HL-60 (cell line): Measurements from ENCODE around the gene NTRK2.

Experiments
- POLR2AphosphoS5 ChIP-seq: IDR thresholded peaks from 2 replicates; pipeline ENCODE4 v1.6.1; 2012; ENCODE audit warnings: low read depth
- SPI1 ChIP-seq: IDR thresholded peaks from 2 replicates; pipeline ENCODE4 v1.6.1; 2012; ENCODE audit warnings: low read depth, mild to moderate bottlenecking, borderline replicate concordance
- TF ChIP-seq, protein P1 (sequence below): IDR thresholded peaks from 2 replicates; pipeline ENCODE4 v1.6.1; 2012; ENCODE audit warnings: low read depth; ENCODE audit not compliant: insufficient replicate concordance
- TF ChIP-seq, protein P2 (sequence below): IDR thresholded peaks from one replicate; pipeline ENCODE4 v1.5.1; 2011; ENCODE audit warnings: low read length, control low read depth, inconsistent platforms; ENCODE audit not compliant: insufficient read depth

DNA sequence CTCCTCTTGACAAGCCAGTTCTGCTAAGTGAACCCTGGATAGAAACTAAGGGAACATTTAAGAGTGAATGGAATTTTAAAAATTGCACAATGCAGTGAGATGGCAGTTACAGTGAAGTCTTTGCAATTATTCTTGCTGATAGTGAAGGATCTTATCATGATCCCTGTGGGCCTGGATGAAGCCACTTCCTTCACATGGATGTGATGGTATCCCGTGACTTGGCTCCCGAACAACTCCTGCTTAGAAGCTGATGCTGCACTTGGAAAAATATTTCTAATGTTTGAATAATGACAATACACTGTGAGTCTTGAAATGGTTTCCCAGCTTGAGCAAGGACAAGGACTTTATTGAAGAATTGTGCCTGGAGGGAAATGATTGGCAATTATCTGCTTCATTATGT is 49.2 kb upstream of the NTRK2 start:
- TF ChIP-seq, protein P1, sequence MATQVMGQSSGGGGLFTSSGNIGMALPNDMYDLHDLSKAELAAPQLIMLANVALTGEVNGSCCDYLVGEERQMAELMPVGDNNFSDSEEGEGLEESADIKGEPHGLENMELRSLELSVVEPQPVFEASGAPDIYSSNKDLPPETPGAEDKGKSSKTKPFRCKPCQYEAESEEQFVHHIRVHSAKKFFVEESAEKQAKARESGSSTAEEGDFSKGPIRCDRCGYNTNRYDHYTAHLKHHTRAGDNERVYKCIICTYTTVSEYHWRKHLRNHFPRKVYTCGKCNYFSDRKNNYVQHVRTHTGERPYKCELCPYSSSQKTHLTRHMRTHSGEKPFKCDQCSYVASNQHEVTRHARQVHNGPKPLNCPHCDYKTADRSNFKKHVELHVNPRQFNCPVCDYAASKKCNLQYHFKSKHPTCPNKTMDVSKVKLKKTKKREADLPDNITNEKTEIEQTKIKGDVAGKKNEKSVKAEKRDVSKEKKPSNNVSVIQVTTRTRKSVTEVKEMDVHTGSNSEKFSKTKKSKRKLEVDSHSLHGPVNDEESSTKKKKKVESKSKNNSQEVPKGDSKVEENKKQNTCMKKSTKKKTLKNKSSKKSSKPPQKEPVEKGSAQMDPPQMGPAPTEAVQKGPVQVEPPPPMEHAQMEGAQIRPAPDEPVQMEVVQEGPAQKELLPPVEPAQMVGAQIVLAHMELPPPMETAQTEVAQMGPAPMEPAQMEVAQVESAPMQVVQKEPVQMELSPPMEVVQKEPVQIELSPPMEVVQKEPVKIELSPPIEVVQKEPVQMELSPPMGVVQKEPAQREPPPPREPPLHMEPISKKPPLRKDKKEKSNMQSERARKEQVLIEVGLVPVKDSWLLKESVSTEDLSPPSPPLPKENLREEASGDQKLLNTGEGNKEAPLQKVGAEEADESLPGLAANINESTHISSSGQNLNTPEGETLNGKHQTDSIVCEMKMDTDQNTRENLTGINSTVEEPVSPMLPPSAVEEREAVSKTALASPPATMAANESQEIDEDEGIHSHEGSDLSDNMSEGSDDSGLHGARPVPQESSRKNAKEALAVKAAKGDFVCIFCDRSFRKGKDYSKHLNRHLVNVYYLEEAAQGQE = no peak
- TF ChIP-seq, protein P2, sequence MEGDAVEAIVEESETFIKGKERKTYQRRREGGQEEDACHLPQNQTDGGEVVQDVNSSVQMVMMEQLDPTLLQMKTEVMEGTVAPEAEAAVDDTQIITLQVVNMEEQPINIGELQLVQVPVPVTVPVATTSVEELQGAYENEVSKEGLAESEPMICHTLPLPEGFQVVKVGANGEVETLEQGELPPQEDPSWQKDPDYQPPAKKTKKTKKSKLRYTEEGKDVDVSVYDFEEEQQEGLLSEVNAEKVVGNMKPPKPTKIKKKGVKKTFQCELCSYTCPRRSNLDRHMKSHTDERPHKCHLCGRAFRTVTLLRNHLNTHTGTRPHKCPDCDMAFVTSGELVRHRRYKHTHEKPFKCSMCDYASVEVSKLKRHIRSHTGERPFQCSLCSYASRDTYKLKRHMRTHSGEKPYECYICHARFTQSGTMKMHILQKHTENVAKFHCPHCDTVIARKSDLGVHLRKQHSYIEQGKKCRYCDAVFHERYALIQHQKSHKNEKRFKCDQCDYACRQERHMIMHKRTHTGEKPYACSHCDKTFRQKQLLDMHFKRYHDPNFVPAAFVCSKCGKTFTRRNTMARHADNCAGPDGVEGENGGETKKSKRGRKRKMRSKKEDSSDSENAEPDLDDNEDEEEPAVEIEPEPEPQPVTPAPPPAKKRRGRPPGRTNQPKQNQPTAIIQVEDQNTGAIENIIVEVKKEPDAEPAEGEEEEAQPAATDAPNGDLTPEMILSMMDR = no peak
- TF ChIP-seq POLR2AphosphoS5 (no peak), SPI1 (no peak)
